ENCODE results near the gene RAD23A. TPM values are rescaled to one million over a fixed set of nuclear protein-coding genes. Genes with fewer than 3 reads are reported as not detected.

The RAD23A gene
- polyA plus RNA-seq, 3 donors: 59.3 to 69.3 (median 61.7) TPM

GRCh38 chr19:12983091-12983490, 37.4 kb downstream of the RAD23A start:
- no peak for DNase-seq (ENCODE audit: low read depth in 3 of 3, low spot score in 2 of 3)

DNA sequence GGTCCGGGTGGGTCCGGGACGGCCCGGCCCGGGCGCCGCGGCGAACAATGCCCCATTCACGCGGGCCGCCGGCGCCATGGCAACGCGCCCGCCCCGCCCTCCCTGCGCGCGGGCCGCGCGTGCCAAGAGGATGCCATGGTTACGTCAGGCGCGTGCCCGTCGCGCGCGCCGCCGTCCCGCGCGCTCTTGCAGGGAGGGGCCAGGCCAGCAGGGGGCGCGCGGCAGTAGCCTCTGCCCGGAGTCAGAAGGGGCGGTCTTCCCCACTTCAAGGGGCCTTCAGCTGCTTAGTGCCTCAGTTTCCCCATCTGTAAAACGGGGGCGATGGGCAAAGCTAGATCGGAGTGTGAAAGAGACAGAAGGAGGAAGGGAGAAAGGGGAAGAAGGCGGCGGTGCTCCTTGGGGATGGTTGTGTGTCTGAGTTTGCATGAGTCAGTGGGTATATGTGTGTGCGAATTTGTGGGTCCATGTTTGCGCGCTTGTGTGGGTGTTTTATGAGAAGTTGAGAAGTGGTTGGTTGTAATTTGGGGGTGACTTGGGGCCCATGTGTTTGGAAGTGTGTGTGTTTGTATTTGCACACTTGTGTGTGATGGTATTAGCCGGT, 38.0 kb downstream of the RAD23A start:
- no peak for DNase-seq (ENCODE audit: low read depth in 3 of 3, low spot score in 2 of 3)

- DNase-seq (ENCODE audit: low read depth in 3 of 3, low spot score in 2 of 3): no peak
Observed at GRCh38 chr19:12984143-12984627, 38.5 kb downstream of the RAD23A start.

DNA sequence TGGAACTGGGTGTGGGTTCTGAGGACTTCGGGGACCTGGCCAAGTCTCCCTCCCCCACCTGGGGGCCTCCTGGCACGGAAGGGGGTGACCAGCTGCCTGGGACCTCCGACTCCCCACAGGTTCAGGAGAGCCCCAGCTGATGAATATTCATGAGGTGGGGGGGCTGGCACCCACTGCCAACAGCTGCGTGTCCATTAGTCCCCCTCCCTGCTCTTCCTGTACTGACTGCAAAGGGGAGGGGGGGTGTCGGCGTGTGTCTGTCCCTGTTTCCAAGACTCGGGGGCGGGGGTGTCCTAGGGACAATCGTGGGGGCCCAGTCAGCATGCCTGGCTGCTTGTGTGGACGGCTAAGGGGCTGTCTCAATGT, 39.0 kb downstream of the RAD23A start:
- no peak for DNase-seq (ENCODE audit: low read depth in 3 of 3, low spot score in 2 of 3)

GRCh38 chr19:12985049-12985776, 39.6 kb downstream of the RAD23A start:
- DNase-seq (ENCODE audit: low read depth in 3 of 3, low spot score in 2 of 3): no peak

DNA sequence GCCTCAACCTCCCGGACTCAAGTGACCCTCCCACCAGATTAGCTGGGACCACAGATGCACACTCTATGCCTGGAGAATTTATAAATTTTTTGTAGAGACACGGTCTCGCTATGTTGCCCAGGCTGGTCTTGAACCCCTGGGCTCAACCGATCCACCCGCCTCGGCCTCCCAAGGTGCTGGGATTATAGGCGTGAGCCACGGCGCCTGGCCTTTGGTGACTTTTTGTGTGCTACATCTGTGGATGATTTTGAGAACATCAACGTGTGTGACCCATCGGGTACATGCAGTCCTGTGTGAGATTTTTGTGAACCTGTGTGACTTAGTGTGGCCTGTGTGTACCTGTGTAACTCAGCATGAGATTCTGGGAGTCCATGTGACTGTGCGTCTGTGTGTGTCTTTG, 41.1 kb downstream of the RAD23A start:
- DNase-seq (ENCODE audit: low read depth in 3 of 3, low spot score in 2 of 3): no peak

DNA sequence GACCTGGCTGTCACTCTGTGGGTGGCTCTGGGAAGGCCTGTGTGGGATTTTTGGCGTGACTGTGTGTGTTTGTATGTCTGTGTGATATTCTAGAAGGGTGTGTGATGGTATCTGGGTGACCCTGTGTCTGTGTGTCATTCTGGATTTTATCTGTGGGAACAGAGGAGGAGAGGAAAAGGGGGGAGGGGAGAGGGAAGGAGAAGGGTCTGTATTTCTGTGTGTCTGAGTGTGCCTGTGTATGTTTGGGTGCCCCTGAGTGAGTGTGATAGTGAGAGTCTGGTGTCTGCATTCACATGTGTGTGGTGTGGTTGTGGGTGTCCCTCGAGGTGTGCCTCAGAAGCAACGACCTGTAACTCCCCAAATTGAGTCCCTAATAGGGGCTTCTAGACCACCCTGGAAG, 41.5 kb downstream of the RAD23A start:
- no peak for DNase-seq (ENCODE audit: low read depth in 3 of 3, low spot score in 2 of 3)

DNA sequence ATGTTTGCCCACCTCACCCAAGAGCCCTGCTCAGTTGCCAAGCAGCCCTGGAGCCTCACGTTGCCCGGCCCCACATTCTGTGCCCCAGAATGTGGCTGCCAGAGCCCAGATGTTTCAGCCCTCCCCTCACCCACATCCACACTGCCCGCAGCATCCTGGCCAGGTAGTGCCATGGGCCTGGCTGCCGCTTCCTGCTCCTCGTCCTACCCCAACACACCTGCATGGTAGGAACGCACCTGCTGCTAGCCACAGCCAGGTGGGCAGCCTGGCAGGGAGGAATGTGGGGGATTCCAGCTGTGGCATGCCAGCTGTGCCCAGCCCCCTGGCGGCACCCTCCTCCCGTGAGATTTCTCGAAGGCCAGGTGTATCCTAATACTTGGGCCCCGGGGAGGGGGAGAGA, 42.1 kb downstream of the RAD23A start:
- DNase-seq (ENCODE audit: low read depth in 3 of 3, low spot score in 2 of 3): no peak

- no peak for DNase-seq (ENCODE audit: low read depth in 3 of 3, low spot score in 2 of 3)
Observed at GRCh38 chr19:12990431-12990830, 44.8 kb downstream of the RAD23A start.

DNA sequence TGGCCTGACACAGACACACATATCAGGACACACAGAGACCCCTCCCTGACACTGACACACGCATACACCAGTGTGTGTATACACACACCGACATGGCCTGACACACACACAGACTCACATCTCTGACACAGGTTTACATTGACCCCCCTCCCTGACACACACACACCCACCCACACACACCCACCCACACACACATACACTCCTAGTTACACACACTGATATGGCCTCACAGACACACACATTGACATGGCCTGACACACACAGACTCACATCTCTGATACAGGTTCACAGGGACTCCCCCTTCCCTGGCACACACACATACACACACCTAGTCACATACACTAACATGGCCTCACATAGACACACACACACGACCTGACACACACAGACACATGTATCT, 45.2 kb downstream of the RAD23A start:
- no peak for DNase-seq (ENCODE audit: low read depth in 3 of 3, low spot score in 2 of 3)

- DNase-seq (ENCODE audit: low read depth in 3 of 3, low spot score in 2 of 3): no peak
Observed at GRCh38 chr19:12991296-12991695, 45.6 kb downstream of the RAD23A start.

DNA sequence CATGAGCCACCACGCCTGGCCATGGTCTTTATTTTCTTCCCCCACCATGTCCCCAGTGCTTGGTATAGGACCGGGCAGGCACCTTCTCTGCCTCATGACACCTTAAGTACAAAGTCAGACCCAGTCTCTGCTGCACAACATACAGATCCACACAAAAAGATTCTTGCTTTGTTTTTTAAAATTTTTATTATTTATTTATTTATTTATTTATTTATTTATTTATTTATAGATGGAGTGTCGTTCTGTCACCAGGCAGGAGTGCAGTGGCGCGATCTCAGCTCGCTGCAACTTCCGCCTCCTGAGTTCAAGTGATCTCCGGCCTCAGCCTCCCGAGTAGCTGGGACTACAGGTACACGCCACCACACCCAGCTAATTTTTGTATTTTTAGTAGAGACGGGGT, 47.1 kb downstream of the RAD23A start:
- no peak for DNase-seq (ENCODE audit: low read depth in 3 of 3, low spot score in 2 of 3)

- no peak for DNase-seq (ENCODE audit: low read depth in 3 of 3, low spot score in 2 of 3)
Observed at GRCh38 chr19:12993562-12993961, 47.9 kb downstream of the RAD23A start.

DNA sequence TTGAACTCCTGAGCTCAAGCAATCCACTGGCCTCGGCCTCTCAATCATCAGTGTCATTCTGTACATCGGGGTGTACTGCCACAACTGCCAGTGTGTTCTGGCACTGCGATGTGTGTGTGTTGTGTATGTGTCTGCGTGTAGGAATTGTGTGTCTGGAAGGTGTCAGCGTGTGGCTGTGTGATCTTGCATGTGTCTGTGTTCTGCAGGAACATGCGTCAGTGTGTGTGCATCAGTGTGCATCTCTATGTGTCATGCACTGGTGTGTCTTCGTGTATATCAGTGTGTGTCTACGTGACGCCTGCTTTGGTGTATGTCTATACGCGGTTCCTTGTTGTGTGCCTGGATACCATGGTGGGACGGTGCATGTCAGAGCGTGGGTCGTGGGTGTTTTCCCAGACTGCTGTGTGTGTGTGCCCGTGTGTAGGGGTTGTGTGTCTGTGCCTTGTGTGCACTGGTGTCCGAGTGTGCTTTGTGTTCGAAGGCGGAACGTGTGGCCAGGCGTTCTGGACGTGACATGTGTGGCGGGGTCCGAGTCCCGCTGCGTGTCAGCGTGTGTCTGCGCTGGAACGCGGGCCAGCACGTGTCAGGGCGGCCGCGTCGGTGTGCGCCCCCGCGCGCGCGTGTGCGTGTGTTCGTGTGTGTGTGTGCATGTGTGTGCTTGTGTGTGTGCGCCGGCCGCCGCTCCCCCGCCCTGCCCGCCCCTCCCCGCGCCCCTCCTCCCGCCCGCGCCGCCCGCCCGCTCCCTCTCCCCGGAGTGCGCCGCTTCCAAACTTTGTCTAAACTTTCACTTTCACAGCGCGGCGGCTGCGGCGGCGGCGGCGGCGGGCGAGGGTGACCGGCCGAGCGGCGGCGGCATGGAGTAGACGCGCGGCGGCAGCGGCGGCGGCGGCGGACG, 49.3 kb downstream of the RAD23A start, which contains the start of gene NFIX:
TSS of gene NFIX (plus strand) at position 775 of the 895 bp plus-strand sequence. CDS start 363 bp downstream, outside the sequence.
- DNase-seq (ENCODE audit: low read depth in 3 of 3, low spot score in 2 of 3): no peak

GRCh38 chr19:12995596-12996405, 50.1 kb downstream of the RAD23A start:
- no peak for DNase-seq (ENCODE audit: low read depth in 3 of 3, low spot score in 2 of 3)

- DNase-seq (ENCODE audit: low read depth in 3 of 3, low spot score in 2 of 3): no peak
Observed at GRCh38 chr19:12996406-12997094, 50.9 kb downstream of the RAD23A start.

- DNase-seq (ENCODE audit: low read depth in 3 of 3, low spot score in 2 of 3): no peak
Observed at GRCh38 chr19:12997179-12997966, 51.7 kb downstream of the RAD23A start.

DNA sequence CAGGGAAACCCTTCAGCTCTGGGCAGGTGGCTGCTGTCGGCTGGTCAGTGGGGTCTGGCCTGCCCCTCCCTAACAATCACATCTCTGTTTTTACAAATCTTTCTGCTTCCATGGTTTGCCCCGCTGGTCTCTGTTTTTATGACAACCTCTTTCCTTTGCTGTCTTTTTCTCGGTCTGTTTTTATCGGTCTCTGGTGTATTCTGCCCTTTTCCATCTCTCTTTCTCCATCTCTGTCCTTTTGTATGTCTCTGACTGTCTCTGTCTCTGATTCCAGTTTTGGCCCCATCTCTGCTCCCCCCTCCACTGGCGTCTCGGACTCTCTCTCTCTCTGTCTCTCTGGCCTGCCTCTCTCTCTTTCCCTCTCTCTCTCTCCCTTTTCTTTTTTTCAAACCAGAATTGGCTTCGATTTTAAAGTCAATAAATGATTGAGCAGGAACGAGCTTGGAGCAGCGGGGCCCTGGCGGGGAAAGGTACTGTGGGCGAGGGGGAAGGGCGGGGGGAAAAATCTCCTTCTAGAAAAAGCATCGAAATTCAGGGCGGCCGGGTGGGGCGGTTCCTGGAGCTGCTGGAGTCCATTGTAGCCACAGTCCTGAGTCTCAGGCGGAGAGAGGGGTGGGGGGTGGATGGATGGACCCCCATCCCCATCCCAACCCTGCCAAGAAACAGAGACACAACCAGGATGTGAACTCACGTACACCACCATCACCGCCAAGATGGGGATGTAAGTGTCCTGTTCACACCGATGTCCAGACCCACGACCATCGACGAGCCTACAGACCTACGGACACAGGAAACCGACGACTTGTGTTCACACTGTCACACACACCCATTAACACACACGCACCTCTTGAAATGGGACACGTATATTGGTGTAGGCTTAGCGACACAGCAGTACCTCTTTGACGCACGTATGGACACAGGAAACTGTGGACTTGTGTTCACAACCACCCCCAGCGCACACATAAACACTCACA, 52.6 kb downstream of the RAD23A start:
- DNase-seq (ENCODE audit: low read depth in 3 of 3, low spot score in 2 of 3): no peak

All from right renal cortex interstitium (tissue), 3 donors.